Measurements from ENCODE around the gene BIRC5.

DNA sequence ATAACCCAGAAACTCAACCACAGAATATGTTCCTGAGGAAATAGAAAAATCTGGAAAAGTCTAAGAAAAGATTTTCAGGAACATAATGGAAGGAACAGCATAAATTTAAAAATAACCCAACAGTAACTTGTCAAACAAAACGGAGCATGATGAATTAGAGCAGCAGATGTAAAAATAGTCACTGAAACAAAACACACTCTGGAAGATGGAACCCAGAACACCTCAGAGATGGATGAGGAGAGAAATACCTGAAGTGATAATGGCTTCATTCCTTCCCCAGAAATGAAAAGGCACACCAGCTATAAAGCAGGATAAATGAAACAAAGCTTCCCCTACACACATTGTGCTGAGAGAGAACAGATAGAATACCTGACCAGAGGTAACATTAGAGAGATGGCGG is 33.5 kb upstream of the BIRC5 start:
- TF ChIP-seq CTCF (IDR thresholded peaks at IDR 0.05) (no peak), POLR2A (IDR thresholded peaks at IDR 0.05) (no peak)
